ENCODE results near the gene RBM15B.

- TF ChIP-seq CTCF (IDR thresholded peaks at IDR 0.05) (peak; percentile 28 to 76 (median 66)), POLR2A (IDR thresholded peaks at IDR 0.05) (no peak)
Observed at GRCh38 chr3:51389423-51390183, 1.5 kb upstream of the RBM15B start.
